DND-41 (cell line): ENCODE data around the gene CLCN2.

Experiments used
- CTCF ChIP-seq: IDR thresholded peaks from 2 replicates; pipeline ENCODE4 v1.5.1; 2012; ENCODE audit warnings: borderline replicate concordance, low read length, moderate library complexity, mild to moderate bottlenecking; ENCODE audit not compliant: poor library complexity, severe bottlenecking; ENCODE audit errors: extremely low read depth
- EZH2 ChIP-seq: IDR thresholded peaks from 3 replicates; pipeline ENCODE4 v1.6.1; 2012; ENCODE audit warnings: borderline replicate concordance, low read depth, mild to moderate bottlenecking, moderate library complexity, low read length, inconsistent platforms; ENCODE audit not compliant: severe bottlenecking

GRCh38 chr3:184380185-184380626, 18.8 kb upstream of the CLCN2 start:
- TF ChIP-seq CTCF (no peak), EZH2 (no peak)
